Measurements from ENCODE around the gene ETV7. TPM values are rescaled to one million over a fixed set of nuclear protein-coding genes. Genes with fewer than 3 reads are reported as not detected.
"Not testable (repeated sequence)": the region's sequence is repeated elsewhere in the genome, so short reads cannot be mapped to it uniquely, and the experiment has no call there.

The ETV7 gene
- total RNA-seq, 1 donor from 2014 or later, result not detected

DNA sequence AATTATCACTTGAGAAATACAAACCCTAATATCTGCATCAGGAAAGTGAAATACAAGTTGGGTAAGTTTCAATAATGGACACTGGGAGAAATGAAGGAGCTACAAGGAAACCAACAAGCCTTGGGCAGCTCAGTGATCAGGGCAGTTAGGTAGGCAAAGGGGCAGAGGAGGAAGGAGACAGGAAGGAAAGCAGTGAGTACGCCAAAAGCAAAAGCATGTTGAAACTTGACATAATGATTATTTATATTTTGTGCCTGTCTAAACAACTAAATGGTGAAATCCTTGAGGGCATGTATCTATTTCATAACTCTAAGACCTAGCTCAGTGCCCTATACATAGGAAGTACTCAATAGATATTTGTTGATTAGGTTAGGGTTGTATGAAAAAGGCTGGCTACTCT, 31.8 kb upstream of the ETV7 start:
- Histone ChIP-seq H3K36me3 (ENCODE audit: control insufficient read depth in 3 of 3, insufficient read depth in 3 of 3, low read length in 3 of 3) (no peaks in the 10 kb centered on the region), H3K9ac (ENCODE audit: low read depth in 1 of 3, low read length in 3 of 3) (no peak overlapping the region)

DNA sequence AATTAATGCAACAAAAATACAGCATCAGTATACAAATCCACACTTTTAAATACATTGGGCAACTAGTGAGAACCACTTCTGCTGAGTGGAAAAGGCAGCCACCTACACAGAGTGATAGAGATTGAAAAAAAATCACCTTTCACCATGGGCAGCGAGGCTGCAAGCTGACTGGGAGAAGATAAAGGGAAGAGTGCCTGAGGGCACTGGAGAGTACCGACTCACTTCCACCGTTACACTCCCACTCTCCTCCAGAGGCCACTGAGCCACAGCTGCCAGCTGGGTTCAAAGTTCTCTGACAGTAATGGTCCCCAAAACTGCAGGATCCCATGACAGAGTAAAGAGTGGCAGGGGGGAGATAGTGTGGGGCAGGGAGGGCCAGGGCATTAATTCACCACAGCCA, 31.1 kb upstream of the ETV7 start:
- H3K36me3 ChIP-seq (ENCODE audit: control insufficient read depth in 3 of 3, insufficient read depth in 3 of 3, low read length in 3 of 3), result no peaks in the 10 kb centered on the region
- H3K27me3 ChIP-seq (ENCODE audit: control insufficient read depth in 3 of 3, insufficient read depth in 3 of 3, low read length in 3 of 3), result no peaks in the 10 kb centered on the region
- H3K9ac ChIP-seq (ENCODE audit: low read depth in 1 of 3, low read length in 3 of 3), result no peak overlapping the region
- no peak overlapping the region for H3K4me3 ChIP-seq (ENCODE audit: low read length in 3 of 3)
- H3K27ac ChIP-seq (ENCODE audit: low read depth, low read length), result no peak overlapping the region
- H3K4me1 ChIP-seq (ENCODE audit: control insufficient read depth in 3 of 3, insufficient read depth in 3 of 3, low read length in 3 of 3), result peaks cover 5 to 10% (median 7%) of the 10 kb centered on the region in 3 donors
- H3K9me3 ChIP-seq (ENCODE audit: control insufficient read depth in 3 of 3, low read length in 3 of 3), result no peaks in the 10 kb centered on the region

More for the DNA sequence above, 31.8 kb upstream of the ETV7 start:
- H3K27ac ChIP-seq (ENCODE audit: low read depth, low read length), result no peak overlapping the region
- no peaks in the 10 kb centered on the region for H3K27me3 ChIP-seq (ENCODE audit: control insufficient read depth in 3 of 3, insufficient read depth in 3 of 3, low read length in 3 of 3)
- no peaks in the 10 kb centered on the region for H3K9me3 ChIP-seq (ENCODE audit: control insufficient read depth in 3 of 3, low read length in 3 of 3)
- peaks cover 9 to 14% (median 11%) of the 10 kb centered on the region in 3 donors for H3K4me1 ChIP-seq (ENCODE audit: control insufficient read depth in 3 of 3, insufficient read depth in 3 of 3, low read length in 3 of 3)
- H3K4me3 ChIP-seq (ENCODE audit: low read length in 3 of 3), result no peak overlapping the region

DNA sequence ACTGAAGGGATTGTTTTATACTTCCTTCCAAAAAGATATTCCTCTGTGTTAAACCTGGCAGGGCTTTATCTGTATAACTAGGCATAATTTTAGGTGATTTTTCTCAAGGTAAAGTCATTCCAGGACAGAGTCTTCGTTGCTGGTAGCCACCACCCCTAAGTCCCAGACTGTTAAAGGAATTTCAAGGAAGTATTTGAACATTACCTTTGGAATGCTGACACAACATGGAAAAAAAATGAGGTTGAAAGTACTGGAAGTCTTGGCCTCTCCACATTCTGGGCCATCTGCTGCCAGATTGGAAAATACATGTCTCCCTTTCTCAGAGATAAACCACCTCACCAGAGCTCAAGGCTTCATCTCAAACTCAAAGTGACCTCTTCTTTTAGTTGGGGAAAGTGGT, 27.0 kb upstream of the ETV7 start:
- H3K9ac ChIP-seq (ENCODE audit: low read depth in 1 of 3, low read length in 3 of 3), result no peak overlapping the region
- H3K27ac ChIP-seq (ENCODE audit: low read depth, low read length), result no peak overlapping the region
- H3K9me3 ChIP-seq (ENCODE audit: control insufficient read depth in 3 of 3, low read length in 3 of 3), result no peaks in the 10 kb centered on the region
- no peaks in the 10 kb centered on the region for H3K27me3 ChIP-seq (ENCODE audit: control insufficient read depth in 3 of 3, insufficient read depth in 3 of 3, low read length in 3 of 3)
- no peak overlapping the region for H3K4me3 ChIP-seq (ENCODE audit: low read length in 3 of 3)
- H3K36me3 ChIP-seq (ENCODE audit: control insufficient read depth in 3 of 3, insufficient read depth in 3 of 3, low read length in 3 of 3), result no peaks in the 10 kb centered on the region
- H3K4me1 ChIP-seq (ENCODE audit: control insufficient read depth in 3 of 3, insufficient read depth in 3 of 3, low read length in 3 of 3), result no peaks in the 10 kb centered on the region

DNA sequence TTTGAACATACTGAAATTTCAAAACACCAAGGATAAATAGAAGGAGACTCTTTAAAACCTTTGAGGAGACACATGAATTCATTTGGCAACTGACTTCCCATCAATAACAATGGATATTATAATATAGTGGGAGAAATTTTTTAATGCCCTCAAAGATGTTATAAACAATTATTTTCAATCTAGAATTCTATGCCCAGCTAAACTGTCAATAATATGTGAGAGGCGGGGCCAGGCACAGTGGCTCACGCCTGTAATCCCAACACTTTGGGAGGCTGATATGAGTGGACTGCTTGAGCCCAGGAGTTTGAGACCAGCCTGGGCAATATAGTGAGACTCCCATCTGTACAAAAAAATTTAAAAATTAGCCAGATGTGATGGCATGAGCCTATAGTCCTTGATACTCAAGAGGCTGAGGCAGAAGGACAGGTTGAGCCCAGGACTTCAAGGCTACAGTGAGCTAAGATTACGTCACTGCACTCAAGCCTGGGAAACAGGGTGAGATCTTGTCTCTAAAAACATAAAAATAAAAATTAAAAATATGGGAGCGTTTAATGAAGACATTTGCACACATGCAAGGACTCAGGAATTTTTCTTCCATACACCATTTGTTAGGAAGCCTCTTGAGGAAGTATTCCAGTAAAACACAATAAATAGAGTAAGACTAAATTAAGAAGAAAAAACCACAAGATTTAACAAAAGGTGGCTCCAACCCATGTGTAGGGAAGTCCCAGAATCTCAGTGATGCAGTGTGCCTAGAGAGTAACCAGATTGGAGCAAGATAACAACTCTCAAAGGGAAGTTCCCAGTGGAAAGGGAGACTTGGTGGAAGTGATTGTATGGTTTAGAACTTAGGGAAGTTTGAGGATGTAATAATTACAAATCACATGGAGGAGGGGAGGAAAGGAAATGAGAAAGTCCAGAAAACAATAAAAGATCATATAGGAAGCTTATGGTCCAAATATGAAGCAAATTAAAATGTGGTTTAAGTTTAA, 26.3 kb upstream of the ETV7 start:
- Histone ChIP-seq H3K27me3 (ENCODE audit: control insufficient read depth in 3 of 3, insufficient read depth in 3 of 3, low read length in 3 of 3) (no peaks in the 10 kb centered on the region), H3K9ac (ENCODE audit: low read depth in 1 of 3, low read length in 3 of 3) (no peak overlapping the region), H3K9me3 (ENCODE audit: control insufficient read depth in 3 of 3, low read length in 3 of 3) (no peaks in the 10 kb centered on the region), H3K36me3 (ENCODE audit: control insufficient read depth in 3 of 3, insufficient read depth in 3 of 3, low read length in 3 of 3) (no peaks in the 10 kb centered on the region), H3K4me1 (ENCODE audit: control insufficient read depth in 3 of 3, insufficient read depth in 3 of 3, low read length in 3 of 3) (no peaks in the 10 kb centered on the region), H3K4me3 (ENCODE audit: low read length in 3 of 3) (no peak overlapping the region), H3K27ac (ENCODE audit: low read depth, low read length) (no peak overlapping the region)

DNA sequence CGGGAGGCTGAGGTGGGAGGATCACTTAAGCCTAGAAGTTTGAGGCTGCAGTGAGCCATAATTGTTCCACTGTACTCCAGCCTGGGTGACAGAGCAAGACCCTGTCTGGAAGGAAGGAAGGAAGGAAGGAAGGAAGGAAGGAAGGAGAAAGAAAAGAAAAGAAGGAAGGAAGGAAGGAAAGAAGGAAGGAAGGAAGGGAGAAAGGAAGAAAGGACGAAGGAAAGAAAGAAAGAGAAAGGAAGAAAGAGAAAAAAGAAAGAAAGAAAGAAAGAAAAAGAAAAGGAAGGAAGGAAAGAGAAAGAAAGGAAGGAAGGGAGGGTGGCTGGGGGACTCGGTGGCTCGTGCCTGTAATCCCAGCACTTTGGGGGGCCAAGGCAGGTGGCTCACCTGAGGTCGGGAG, 22.2 kb upstream of the ETV7 start:
- not testable (repeated sequence) for H3K4me3 ChIP-seq (ENCODE audit: low read length in 3 of 3); H3K27ac ChIP-seq (ENCODE audit: low read depth, low read length); H3K27me3 ChIP-seq (ENCODE audit: control insufficient read depth in 3 of 3, insufficient read depth in 3 of 3, low read length in 3 of 3); H3K4me1 ChIP-seq (ENCODE audit: control insufficient read depth in 3 of 3, insufficient read depth in 3 of 3, low read length in 3 of 3); H3K9ac ChIP-seq (ENCODE audit: low read depth in 1 of 3, low read length in 3 of 3); H3K9me3 ChIP-seq (ENCODE audit: control insufficient read depth in 3 of 3, low read length in 3 of 3); H3K36me3 ChIP-seq (ENCODE audit: control insufficient read depth in 3 of 3, insufficient read depth in 3 of 3, low read length in 3 of 3)

DNA sequence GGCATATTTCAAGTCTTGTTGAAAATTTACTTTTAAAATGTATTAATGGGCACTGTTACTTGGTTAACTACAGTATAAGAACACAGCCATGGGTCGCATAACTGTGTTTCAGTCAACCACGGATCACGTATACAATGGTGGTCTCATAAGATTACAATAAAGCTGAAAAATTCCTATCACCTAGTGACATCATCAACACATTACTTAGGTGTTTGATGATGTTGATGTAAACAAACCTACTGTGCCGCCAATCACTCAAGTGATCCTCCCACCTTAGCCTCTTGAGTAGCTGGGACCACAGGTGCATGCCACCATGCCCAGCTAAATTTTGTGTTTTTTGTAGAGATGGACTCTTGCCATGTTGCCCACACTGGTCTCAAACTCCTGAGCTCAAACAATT, 16.7 kb upstream of the ETV7 start:
- Histone ChIP-seq H3K9ac (ENCODE audit: low read depth in 1 of 3, low read length in 3 of 3) (no peak overlapping the region), H3K27me3 (ENCODE audit: control insufficient read depth in 3 of 3, insufficient read depth in 3 of 3, low read length in 3 of 3) (peaks cover 0 to 2% (median 0%) of the 10 kb centered on the region in 3 donors), H3K4me1 (ENCODE audit: control insufficient read depth in 3 of 3, insufficient read depth in 3 of 3, low read length in 3 of 3) (no peaks in the 10 kb centered on the region), H3K36me3 (ENCODE audit: control insufficient read depth in 3 of 3, insufficient read depth in 3 of 3, low read length in 3 of 3) (no peaks in the 10 kb centered on the region), H3K9me3 (ENCODE audit: control insufficient read depth in 3 of 3, low read length in 3 of 3) (no peaks in the 10 kb centered on the region), H3K4me3 (ENCODE audit: low read length in 3 of 3) (no peak overlapping the region), H3K27ac (ENCODE audit: low read depth, low read length) (no peak overlapping the region)

DNA sequence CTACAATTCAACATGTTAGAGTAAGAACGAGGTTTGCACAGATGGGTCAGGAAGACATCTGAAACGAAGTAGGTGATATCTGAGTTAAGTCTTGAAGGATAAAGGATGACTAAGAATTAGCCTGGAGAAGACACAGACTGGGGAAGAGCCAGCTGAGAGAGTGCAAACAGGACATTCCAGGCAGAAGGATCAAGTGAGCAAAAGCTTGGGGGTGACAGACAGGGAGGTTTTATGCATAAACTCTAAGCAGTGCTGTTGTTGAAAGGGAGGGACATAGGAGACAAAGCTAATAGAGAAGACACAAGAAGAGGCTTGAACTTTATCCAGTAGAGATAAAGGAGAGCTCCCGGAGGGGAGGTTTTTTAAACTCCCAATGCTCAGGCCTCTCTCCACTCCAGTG, 15.0 kb upstream of the ETV7 start:
- Histone ChIP-seq H3K4me1 (ENCODE audit: control insufficient read depth in 3 of 3, insufficient read depth in 3 of 3, low read length in 3 of 3) (no peaks in the 10 kb centered on the region), H3K4me3 (ENCODE audit: low read length in 3 of 3) (no peak overlapping the region), H3K27me3 (ENCODE audit: control insufficient read depth in 3 of 3, insufficient read depth in 3 of 3, low read length in 3 of 3) (peaks cover 0 to 2% (median 0%) of the 10 kb centered on the region in 3 donors), H3K36me3 (ENCODE audit: control insufficient read depth in 3 of 3, insufficient read depth in 3 of 3, low read length in 3 of 3) (no peaks in the 10 kb centered on the region), H3K9me3 (ENCODE audit: control insufficient read depth in 3 of 3, low read length in 3 of 3) (no peaks in the 10 kb centered on the region), H3K27ac (ENCODE audit: low read depth, low read length) (no peak overlapping the region), H3K9ac (ENCODE audit: low read depth in 1 of 3, low read length in 3 of 3) (no peak overlapping the region)

DNA sequence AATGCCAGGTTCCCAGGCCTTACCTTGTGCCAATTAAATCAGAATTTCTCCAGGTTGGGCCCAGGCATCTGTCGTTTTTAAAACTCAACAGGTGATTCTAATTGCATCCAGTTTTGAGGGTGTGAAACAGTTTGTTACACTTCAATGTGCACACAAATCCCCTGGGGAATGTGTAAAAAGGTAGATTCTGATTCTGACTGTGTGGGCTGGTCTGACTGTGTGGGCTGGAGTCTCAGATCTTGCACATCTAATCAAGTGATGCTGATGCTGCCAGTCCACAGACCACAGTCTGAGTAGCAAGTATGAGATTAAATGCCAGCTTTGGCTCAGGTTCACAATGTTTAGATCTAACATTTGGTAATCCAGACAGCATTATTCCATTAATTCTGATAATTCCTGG, 12.5 kb upstream of the ETV7 start:
- no peaks in the 10 kb centered on the region for H3K4me1 ChIP-seq (ENCODE audit: control insufficient read depth in 3 of 3, insufficient read depth in 3 of 3, low read length in 3 of 3)
- peaks cover 0 to 2% (median 0%) of the 10 kb centered on the region in 3 donors for H3K27me3 ChIP-seq (ENCODE audit: control insufficient read depth in 3 of 3, insufficient read depth in 3 of 3, low read length in 3 of 3)
- no peak overlapping the region for H3K27ac ChIP-seq (ENCODE audit: low read depth, low read length)
- H3K9ac ChIP-seq (ENCODE audit: low read depth in 1 of 3, low read length in 3 of 3), result no peak overlapping the region
- H3K36me3 ChIP-seq (ENCODE audit: control insufficient read depth in 3 of 3, insufficient read depth in 3 of 3, low read length in 3 of 3), result no peaks in the 10 kb centered on the region
- H3K9me3 ChIP-seq (ENCODE audit: control insufficient read depth in 3 of 3, low read length in 3 of 3), result no peaks in the 10 kb centered on the region
- no peak overlapping the region for H3K4me3 ChIP-seq (ENCODE audit: low read length in 3 of 3)

DNA sequence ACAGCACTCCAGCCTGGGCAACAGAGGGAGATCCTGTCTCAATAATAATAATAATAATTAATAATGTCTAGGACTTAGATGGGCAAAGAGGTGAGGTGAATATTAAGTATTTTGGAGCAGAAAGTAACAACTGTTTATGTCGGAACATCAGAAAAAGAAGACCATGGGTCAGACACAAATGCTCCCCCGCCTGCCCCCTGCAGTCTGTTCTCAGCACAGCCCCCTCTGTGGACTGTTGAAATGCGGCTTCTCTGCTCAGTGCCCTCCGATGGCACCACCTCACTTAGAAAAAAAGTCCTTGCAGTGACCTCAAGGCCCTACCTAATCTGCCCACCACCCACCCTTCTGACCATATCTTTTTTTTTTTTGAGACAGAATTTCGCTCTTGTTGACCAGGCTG, 5.2 kb upstream of the ETV7 start:
- H3K27ac ChIP-seq (ENCODE audit: low read depth, low read length), result no peak overlapping the region
- H3K9me3 ChIP-seq (ENCODE audit: control insufficient read depth in 3 of 3, low read length in 3 of 3), result no peaks in the 10 kb centered on the region
- no peak overlapping the region for H3K4me3 ChIP-seq (ENCODE audit: low read length in 3 of 3)
- peaks cover 0 to 5% (median 0%) of the 10 kb centered on the region in 3 donors for H3K27me3 ChIP-seq (ENCODE audit: control insufficient read depth in 3 of 3, insufficient read depth in 3 of 3, low read length in 3 of 3)
- H3K9ac ChIP-seq (ENCODE audit: low read depth in 1 of 3, low read length in 3 of 3), result no peak overlapping the region
- peaks cover 0 to 6% (median 4%) of the 10 kb centered on the region in 3 donors for H3K4me1 ChIP-seq (ENCODE audit: control insufficient read depth in 3 of 3, insufficient read depth in 3 of 3, low read length in 3 of 3)
- H3K36me3 ChIP-seq (ENCODE audit: control insufficient read depth in 3 of 3, insufficient read depth in 3 of 3, low read length in 3 of 3), result no peaks in the 10 kb centered on the region

DNA sequence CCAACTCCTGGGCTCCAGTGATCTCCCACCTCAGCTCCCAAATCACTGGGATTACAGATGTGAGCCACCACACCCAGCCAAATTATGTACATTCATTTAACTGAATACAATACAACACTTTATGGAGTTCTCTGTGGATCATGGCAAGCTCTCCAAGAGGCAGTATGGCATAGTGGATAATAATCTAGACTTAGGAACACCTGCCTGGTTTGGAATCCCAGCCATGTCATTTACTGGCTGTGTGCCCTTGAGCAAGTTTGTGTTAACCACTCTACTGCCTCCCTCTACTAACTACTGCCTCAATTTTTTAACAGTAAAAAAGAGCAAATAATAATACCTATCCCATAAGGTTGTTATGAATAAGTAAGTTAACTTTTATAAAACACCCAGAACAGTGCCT, 1.9 kb upstream of the ETV7 start:
- Histone ChIP-seq H3K27ac (ENCODE audit: low read depth, low read length) (no peak overlapping the region), H3K9ac (ENCODE audit: low read depth in 1 of 3, low read length in 3 of 3) (no peak overlapping the region), H3K4me3 (ENCODE audit: low read length in 3 of 3) (no peak overlapping the region), H3K36me3 (ENCODE audit: control insufficient read depth in 3 of 3, insufficient read depth in 3 of 3, low read length in 3 of 3) (no peaks in the 10 kb centered on the region), H3K4me1 (ENCODE audit: control insufficient read depth in 3 of 3, insufficient read depth in 3 of 3, low read length in 3 of 3) (peaks cover 15 to 21% (median 20%) of the 10 kb centered on the region in 3 donors), H3K9me3 (ENCODE audit: control insufficient read depth in 3 of 3, low read length in 3 of 3) (no peaks in the 10 kb centered on the region), H3K27me3 (ENCODE audit: control insufficient read depth in 3 of 3, insufficient read depth in 3 of 3, low read length in 3 of 3) (peaks cover 5 to 26% (median 23%) of the 10 kb centered on the region in 3 donors)

Data from skeletal muscle tissue (tissue), 4 donors.